GM21717 (cell line): ENCODE measurements around the gene TSPEAR.
"Not testable (repeated sequence)": the region's sequence is repeated elsewhere in the genome, so short reads cannot be mapped to it uniquely, and the experiment has no call there.

ENCODE experiments used
- ATAC-seq: cut with Tn5 transposase; IDR thresholded peaks from one replicate; pipeline ENCODE4 v1.9.1; 2021; ENCODE audit warnings: mild to moderate bottlenecking, moderate library complexity; ENCODE audit not compliant: unreplicated experiment

TSPEAR gene

DNA sequence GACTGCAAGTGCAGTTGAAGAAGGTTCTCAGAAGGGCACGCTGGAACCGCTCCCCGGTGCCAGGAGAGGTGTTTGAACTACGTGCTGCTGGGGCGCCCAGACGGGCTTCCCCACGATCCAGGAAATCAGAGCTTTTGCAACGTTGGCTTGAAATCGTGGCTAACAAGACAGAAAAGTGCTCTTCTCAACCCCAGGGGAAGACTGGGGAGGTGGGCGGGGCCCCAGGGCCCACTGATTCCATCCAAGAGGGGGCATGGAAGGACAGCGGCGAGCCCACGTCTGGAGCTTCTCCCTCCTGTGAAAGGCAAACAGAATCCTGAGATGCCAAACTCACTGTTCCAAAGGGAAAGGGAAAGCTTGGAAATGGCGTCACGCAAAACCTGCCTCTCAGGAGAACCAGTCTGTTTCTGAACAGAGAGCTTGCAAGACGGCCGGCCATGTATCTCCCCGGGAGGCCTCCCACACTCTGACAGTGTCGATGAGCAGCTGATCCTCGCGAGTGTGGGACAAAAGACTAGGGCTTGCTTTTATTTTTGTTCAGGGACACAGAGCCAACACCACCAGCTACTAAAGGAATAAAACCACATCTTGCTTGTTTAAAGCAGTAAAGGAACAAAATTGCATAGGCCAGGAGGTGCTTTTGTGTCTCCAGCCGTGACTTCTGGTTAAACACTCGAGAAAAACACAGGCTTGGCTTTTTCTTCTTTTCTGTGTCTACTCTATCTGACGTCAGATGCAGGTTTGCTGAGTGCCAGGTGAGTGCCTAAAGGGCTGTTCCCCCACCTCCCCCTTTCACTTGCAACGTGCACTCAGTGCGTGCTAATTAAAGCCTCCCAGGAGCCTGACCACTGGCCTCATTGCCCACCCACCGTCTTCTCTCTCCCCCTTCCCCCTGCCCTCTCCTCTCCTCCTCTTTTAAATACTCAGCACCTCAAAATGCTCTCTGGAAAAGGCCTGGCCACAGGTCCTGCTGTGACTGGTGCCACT, 214.5 kb downstream of the TSPEAR start:
- ATAC-seq, result no peak

DNA sequence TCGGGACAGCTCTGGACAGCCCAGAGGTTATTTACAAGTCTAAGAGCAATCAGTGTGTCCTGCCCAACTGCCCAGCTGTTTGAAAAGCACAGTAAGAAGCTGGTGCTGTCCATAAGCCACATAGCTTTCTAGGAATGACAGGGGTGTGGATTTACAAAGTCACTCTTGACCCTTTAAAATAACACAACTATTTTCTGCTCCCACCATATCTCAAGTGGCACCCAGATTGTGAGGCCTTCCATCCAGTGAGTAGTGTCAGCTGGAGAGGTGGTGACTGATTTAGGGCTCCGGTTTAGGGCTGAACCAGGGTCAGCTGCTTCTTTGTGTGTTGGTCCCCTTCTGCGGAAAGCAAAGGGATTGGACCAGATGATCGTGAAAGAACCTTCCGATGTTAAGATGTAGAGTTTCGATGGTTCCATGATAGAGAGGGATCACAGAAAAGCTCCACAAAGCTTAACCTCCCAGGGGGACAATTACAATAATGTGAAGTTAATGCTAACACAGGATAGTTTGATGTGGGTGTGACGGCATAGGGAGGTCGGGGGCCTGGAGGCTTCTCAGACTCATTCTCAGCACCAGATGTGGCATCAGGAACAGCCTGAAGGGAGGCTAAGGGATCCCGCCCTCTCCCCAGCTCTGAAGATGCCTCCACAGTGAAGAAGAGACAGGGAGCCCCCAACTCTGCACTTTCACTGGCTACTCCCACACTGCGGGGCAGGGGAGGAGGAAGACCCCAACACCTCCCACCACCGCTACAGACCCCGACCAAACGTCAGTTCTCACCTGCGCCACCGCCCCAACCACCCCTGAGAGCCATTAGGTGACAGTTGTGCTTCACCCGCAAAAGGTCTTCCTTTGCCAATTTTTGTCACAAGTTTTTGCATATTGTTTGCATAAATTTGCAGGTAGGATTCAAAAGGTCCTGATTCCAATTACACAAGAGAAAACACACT, 215.5 kb downstream of the TSPEAR start:
- no peak for ATAC-seq

DNA sequence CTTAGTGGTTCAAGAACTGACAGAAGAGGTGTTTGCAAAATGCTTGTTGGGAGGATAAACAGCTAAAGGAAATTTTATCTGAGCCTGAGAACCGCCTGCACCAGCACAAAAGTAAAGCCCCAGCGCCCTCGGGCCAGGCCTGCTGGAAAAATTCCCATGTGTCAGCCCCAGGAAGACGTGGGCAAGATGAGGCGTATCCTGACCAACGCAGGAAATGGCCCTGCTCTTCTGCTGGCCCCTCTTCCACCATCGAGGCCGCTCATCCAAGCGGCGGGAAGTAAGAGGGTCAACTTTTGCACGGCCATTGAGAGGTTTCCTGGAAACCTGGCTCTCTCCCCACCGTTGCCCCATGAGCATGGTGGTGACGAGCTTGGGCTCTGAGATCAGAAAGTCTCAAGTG, 216.4 kb downstream of the TSPEAR start:
- ATAC-seq, result no peak

DNA sequence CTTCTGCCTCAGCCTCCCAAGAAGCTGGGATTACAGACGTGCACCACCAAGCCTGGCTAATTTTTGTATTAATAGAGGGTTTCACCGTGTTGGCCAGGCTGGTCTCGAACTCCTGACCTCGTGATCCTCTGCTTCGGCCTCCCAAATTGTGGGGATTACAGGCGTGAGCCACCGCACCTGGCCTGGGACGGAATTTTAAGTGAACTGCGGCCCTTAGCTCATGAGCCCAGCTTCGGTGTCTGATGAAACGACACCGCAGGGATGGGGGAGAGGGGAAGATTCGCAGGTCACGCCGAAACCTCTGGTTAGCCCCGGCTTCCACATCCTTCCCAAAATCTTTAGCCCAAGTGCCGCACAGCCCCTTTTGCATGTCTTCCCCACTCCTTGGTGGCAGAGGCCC, 217.0 kb downstream of the TSPEAR start:
- ATAC-seq, result no peak

DNA sequence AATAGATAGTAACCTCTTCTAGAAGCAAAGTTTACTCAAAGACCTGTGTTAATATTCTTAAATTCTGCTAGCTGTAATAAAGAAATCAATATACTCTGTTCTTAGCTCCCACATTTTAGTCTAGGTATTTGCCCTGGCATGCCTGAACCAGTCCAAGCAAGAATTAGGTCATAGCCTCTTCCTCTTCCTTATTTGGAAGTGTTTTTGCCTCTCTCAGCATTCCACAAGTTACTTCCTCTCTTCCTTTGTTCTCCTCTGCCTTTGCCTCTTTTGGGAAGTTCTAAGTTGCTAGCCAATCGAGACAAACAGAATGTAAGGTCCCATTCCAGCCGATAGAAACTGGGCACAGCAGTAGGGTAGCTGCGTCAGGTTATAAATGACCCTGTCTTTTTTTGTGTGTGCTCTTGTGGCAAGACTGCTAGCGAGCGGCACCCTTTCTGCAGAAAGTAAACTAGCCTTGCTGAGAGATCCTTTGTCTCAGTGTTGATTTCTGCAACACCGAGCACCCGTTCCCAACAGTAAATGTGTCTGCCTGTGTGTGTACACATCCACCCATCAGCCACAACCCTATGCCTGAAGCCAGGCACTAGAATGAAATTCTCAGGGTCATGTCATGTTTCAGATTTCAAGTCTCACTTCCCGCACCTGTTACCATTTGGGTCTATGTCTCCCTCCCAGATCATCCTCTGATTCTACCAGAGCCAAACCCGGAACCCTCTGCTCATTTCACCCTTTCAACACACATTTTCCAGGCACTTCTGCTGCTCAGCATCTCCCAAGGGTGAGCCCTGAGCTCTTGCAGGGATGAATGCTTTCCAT, 218.6 kb downstream of the TSPEAR start:
- no peak for ATAC-seq

DNA sequence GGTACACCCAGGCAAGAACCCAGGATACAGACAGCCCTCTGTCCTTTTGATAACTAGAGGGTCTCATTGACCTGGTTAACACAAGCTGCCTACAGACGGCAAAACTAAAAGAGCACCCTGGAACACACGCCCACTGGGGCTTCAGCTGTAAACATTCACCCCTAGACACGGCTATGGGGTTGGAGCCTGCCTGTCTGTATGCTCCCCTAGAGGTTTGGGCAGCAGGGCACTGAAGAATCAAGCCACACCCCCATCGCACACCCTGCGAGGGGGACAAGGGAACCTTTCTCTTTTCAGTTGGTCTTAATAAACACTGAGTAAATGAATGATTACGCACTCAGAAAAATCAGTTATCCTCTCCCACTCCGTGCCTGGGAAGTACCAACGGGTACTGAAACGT, 220.6 kb downstream of the TSPEAR start:
- no peak for ATAC-seq

DNA sequence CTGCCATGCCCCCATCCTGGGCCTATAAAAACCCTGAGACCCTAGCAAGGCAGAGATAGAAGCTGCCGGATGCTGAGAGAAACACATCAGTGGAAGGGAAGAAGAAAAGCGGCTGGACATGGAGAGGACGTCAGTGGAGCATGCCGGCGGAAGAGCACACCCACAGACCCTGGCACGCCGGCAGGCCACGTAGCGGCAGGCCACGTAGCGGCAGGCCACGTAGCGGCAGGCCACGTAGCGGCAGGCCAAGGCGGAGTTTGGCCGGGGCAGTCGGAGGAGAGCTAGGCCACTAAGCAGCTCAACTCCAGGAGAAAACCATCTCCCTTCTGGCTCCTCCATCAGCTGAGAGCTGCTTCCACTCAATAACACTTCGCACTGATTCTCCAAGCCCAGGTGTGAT, 221.0 kb downstream of the TSPEAR start:
- ATAC-seq, result no peak

DNA sequence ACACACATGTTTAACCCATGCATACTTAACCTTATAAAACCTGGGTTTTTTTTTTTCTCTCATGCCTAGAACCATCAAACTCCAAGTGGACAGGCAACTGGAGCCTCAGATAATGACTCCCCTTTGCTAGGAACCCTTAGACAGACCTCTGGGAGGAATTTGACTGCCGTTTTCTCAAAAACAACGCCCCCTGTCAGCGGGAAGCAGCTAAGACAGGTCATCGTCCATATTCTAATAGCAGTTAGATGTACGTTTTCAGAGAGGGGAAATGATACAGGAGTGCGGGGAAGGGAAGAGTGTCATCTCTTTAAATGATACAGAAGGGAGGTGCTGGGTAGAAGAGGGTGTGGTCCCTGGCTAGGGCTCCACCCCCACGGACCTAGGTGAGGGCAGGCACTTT, 221.4 kb downstream of the TSPEAR start:
- ATAC-seq, result no peak

DNA sequence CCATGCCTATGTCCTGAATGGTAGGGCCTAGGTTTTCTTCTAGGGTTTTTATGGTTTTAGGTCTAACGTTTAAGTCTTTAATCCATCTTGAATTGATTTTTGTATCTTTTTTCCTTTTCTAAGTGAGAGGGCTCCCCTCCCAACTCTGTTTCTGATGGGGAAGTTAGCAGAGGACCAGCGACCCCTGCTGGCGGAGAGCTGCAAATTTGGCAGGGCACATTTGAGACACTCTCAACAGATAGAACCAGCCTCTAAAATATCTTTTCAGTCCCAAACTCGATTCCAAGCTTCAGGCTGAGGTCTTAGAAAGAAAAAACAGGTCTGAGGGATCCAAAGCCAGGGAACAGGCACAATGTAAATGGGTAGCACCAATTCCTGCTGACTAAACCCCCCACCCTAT, 223.5 kb downstream of the TSPEAR start:
- no peak for ATAC-seq

DNA sequence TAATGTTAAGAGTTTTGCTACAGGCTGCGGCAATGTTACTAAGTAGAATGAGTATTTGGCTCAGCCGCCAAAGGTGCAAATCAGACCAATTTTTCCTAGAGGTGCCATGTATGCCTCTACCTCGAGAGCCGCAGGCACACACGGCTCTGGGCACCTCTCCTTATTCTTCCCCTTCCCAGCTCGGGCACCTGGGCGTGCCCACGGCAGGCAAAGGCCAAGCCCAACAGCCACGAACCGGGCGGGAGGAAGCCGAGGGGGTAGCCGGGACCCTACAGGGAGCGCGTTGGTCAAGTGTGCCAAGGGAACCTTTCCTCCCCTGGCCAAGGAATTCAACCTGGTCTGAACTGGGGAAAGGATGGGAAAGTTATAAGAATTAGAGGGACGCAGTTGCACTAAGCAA, 225.1 kb downstream of the TSPEAR start:
- ATAC-seq, result no peak

DNA sequence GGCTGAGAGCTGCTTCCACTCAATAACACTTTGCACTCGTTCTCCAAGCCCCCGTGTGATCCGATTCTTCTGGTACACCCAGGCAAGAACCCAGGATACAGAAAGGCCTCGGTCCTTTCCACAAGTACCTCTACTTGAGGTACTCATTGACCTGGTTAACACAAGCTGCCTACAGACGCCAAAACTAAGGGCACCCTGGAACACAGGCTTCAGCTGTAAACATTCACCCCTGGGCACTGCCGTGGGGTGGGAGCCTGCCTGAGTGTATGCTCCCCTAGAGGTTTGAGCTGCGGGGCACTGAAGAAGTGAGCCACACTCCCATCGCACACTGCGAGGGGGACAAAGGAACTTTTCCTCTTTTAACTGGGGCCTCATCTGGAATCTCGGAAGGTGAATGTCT, 225.6 kb downstream of the TSPEAR start:
- ATAC-seq, result no peak

DNA sequence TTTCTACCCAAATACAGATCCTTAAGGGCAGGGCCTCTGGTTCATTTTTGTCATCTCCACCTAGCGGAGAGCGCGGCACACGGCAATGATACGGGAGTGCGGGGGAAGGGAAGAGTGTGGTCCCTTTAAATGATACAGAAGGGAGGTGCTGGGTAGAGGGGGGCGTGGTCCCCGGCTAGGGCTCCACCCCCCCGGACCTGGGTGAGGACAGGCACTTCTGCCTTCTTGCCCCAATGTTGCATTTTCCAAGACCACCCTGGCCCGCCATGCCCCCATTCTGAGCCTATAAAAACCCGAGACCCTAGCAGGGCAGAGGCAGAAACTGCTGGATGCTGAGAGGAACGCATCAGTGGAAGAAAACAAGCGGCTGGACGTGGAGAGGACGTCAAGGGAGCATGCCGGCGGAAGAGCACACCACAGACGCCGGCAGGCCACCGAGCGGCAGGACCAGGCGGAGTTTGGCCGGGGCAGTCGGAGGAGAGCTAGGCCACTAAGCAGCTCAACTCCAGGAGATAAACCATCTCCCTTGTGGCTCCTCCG, 226.0 kb downstream of the TSPEAR start:
- ATAC-seq, result no peak

DNA sequence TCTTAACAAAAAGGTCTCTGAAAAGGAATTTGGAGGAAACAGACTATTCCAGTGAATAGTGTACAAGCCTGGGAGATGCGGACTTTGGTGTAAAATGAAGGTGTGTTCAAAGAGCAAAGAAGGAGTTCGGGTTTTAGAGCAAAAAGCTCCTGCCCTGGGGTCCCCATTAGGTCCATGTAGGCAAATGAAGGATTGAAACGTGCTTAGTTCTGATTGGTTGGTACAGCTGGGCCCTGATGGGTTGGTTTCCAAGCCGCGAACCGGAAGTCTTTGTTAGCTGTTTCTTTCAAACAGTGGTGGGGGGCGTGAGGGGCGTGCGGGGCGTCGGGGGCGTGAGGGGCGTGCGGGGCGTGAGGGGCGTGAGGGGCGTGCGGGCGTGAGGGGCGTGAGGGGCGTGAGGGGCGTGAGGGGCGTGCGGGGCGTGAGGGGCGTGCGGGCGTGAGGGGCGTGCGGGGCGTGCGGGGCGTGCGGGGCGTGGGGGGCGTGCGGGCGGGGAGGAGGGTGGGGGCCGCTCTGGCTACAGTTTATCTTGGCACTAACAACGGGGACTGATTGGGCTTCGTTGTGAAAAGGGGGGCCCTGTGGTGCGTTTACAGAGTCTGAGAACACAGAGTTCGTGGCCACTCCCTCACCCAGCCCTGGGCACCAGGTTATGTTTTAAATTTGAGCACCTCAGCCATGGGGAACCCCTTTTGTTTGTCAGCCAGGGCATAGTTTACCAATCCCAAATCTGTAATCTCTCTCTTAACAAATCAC, 226.7 kb downstream of the TSPEAR start:
- ATAC-seq, result no peak

DNA sequence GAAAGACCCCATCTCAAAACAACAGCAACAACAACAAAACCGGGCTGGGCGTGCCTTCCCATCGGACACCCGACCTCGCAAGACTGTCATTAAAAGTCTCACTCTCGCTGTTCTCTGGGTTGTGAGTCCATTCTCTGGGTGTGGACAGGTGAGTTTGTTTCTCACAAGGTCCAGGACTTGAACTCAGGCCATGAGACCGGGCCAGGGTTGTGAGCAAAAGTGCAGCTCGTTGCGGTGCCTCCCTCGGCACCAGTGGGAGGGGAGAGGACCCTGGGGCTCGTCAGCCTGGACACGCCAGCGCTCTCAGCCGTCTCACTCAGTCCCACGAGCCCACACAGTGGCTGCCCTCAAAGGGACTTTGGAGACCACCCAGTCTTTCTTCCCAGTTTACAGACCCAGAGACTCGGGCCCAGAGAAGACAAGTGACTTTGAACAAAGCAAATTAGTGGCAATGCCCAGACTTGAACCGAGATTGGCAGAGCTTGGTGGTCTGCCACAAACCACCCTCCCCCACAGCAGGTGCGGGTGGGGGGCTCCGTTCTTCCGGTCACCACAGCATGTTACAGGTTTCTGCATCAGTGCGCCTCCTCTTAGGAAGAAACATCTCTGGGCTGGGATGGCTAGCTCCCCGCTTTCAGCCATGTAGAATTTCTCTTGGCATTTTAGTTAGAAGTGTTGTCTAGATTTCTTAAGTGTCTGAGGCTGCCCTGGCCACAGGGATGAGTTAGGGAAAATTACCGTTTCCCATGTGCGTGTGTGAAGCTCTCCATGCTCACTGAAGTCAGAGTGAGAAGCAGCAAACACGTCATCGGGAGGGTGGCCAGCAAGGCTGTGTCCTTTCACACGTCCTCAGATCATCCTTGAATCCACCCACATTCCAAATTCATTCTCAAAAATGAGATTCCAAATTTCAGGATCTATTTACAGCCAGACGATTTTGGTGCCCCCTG, 227.8 kb downstream of the TSPEAR start:
- ATAC-seq, result no peak

DNA sequence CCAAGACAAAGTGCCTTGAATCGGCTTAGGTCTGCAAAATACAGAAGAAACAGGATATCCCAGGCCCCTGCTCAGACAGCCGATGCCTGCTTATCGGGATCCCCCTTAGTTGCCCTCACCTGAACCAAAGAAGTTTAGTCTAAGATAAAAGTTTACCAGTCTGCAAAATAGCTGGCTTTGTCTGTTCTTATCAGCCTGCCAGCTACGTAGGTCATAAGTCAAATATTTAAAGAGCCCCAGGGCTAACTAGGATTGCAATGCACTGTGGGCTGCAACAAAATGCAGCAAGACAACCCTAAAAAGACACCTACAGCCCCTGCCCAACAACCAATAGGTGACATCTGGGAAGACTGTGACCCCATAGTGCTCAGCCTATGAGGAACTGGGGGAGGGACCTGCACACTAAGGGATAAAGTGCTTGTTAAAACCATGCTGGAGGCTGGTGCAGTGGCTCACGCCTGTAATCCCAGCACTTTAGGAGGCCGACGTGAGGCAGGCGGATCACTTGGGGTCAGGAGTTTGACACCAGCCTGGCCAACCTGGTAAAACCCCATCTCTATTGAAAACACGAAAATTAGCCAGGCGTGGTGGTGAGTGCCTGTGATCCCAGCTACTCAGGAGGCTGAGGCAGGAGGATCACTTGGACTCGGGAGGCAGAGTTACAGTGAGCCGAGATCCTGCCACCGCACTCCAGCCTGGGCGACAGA, 228.6 kb downstream of the TSPEAR start:
- no peak for ATAC-seq

DNA sequence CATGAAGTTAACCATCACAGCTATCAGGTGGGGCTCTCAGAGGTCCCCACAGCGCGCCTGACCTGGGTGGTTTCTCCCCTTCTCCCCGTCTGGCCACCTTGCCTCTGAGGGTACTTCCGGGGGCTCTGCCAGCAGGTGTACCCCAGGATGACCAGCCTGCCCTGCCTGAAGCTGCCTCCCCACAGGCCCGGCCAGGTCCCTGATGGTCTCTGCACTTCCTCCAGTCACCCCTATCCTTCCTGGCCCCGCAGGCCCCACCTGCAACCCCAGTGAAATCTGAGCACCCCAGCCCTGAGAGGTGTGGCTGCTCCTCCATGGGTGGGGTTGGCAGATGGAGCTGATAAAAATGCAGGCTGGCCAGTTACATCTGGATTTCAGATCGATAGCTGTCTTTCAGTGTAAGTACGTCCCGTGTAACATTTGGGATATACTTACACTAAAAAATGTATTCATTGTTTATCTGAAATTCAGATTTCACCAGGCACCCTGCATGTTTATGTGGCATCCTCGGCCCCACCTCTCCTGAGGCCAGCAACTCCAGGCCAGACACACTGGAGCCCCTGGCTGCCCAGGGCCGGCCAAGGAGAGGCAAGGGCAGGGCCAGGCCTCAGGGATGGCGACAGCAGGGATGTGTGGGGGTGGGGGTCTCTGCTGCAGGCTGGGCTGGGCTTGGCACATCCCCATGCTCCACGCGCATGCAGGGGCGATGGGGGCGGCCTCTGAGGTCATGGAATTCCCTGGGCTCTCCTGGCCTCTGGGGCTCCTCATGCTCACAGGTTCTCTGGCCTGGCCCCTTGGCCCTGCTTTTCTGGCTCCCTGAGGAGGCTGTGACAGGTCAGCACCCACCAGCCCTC, 230.9 kb downstream of the TSPEAR start:
- no peak for ATAC-seq

DNA sequence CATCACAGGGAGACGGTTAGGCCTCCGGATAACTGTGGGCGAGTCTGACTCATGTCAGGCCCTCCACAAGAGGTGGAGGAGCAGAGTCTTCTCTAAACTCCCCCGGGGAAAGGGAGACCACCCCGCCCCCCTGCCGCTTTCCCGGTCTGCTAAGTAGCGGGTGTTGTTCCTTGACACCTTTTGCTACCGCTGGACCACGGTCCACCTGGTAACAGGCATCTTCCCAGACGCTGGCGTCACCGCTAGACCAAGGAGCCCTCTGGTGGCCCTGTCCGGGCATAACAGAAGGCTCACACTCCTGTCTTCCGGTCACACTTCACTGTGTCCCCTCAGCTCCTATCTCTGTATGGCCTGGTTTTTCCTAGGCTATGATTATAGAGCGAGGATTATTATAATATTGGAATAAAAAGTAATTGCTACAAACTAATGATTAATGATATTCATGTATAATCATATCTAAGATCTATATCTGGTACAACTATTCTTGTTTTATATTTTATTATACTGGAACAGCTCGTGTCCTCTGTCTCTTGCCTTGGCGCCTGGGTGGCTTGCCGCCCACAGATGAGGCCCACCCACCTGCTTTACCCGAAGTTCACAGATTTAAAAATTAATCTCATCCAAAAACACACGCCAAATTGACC, 231.7 kb downstream of the TSPEAR start:
- ATAC-seq, result not testable (repeated sequence)
